Gastroesophageal sphincter (tissue), 4 donors: ENCODE results near the gene CCNB2. TPM values are rescaled to one million over a fixed set of nuclear protein-coding genes. Genes with fewer than 3 reads are reported as not detected.

Experiments
- small RNA-seq, 4 donors: library from RNA; depleted of rRNA; stranded (forward); fragments of <200 nt; gene quantifications; one replicate each; pipeline ENCODE3, GENCODE V24; 2016
- total RNA-seq, 4 donors: library from RNA; depleted of rRNA; stranded (reverse); fragments of >200 nt; gene quantifications; one replicate each; pipeline ENCODE4 v1.1.0, GENCODE V29; 2016

The CCNB2 gene
- total RNA-seq, 4 donors from 2014 or later, result 0.46 to 5.1 (median 0.93) TPM; not detected in 1

Small RNA genes lying within 50 kb of the gene (small RNA-seq; reads per million reads assigned to genes)
- 0.37 to 4.9 (median 1.0) reads per million in 4 donors for gene MIR2116

Other genes starting within 250 kb of the CCNB2 start
- gene SLTM, start 171.5 kb upstream of the CCNB2 start, total RNA-seq, result 100 to 1,000 TPM in 1 of 4 donors, 10 to 100 TPM in 3; 79.2 to 120 (median 84.4) TPM
- 10 to 100 TPM; 17.5 to 20.4 (median 18.5) TPM for gene RNF111, start 117.5 kb upstream of the CCNB2 start, total RNA-seq
- gene LDHAL6B, start 101.7 kb downstream of the CCNB2 start, total RNA-seq, result under 1 TPM in 1 of 4 donors, not detected in 3; 0.54 TPM